Uterus (tissue), 4 donors: Measurements from ENCODE around the gene CCDC70. TPM values are rescaled to one million over a fixed set of nuclear protein-coding genes. Genes with fewer than 3 reads are reported as not detected.

Experiments used
- DNase-seq, 2 donors: peaks; one replicate each; pipeline ENCODE4 v3.0.0-alpha.2; 2019 to 2020
- H3K27ac ChIP-seq, 2 donors: fragments of 200-600 bp; sonication (generic); 1 replicate in 1 of 2; 2 replicates in 1 of 2; pipeline ENCODE4 v1.5.1; 2016 to 2018
- H3K27me3 ChIP-seq, 2 donors: fragments of 200-600 bp; sonication (generic); one replicate each; pipeline ENCODE4 v1.5.1; 2018 to 2019; ENCODE audit warnings: control low read depth in 1 of 2
- H3K36me3 ChIP-seq, 2 donors: fragments of 200-600 bp; sonication (generic); one replicate each; pipeline ENCODE4 v1.5.1; 2019; ENCODE audit warnings: control low read depth in 1 of 2
- H3K4me1 ChIP-seq, 2 donors: fragments of 200-600 bp; sonication (generic); one replicate each; pipeline ENCODE4 v1.5.1; 2018 to 2019; ENCODE audit warnings: control low read depth in 1 of 2
- H3K4me3 ChIP-seq, 2 donors: fragments of 200-600 bp; sonication (generic); 1 replicate in 1 of 2; 2 replicates in 1 of 2; pipeline ENCODE4 v1.5.1; 2018 to 2019; ENCODE audit warnings: mild to moderate bottlenecking in 1 of 2
- H3K9me3 ChIP-seq, 2 donors: fragments of 200-600 bp; sonication (generic); one replicate each; pipeline ENCODE4 v1.5.1; 2019; ENCODE audit warnings: control low read depth in 1 of 2
- POLR2A ChIP-seq, 2 donors: fragments of 450-650 bp; IDR thresholded peaks; one replicate each; pipeline ENCODE4 v1.6.1; 2016; ENCODE audit warnings: antibody characterized with exemption in 2 of 2, mild to moderate bottlenecking in 1 of 2, moderate library complexity in 1 of 2
- intact Hi-C: fragments of 100-400 bp; cut with DNase I; formaldehyde crosslinking; loops from one replicate; pipeline ENCODE4 v1.15.1; 2023; ENCODE audit warnings: low total_unique reads
- total RNA-seq, 4 donors: library from RNA; depleted of rRNA in 3 of 4; stranded (reverse); fragments of >200 nt in 3 of 4; gene quantifications; one replicate each; pipeline versions ENCODE4 v1.1.0 to v1.2.4, GENCODE V29; 2014 to 2023
- TF ChIP-seq, protein P1 (sequence below), 4 experiments: fragments of 200-600 bp in 2 of 4; fragments of 450-650 bp in 2 of 4; sonication (generic) in 2 of 4; IDR thresholded peaks; one replicate each; pipeline ENCODE4 v1.5.1; 2016 to 2019; ENCODE audit warnings: antibody characterized with exemption in 4 of 4, mild to moderate bottlenecking in 2 of 4, moderate library complexity in 1 of 4
- donor health status: DM: yes; HTN: yes; CAD: no.

The CCDC70 gene
- total RNA-seq, 4 donors from 2014 or later = not detected

DNA sequence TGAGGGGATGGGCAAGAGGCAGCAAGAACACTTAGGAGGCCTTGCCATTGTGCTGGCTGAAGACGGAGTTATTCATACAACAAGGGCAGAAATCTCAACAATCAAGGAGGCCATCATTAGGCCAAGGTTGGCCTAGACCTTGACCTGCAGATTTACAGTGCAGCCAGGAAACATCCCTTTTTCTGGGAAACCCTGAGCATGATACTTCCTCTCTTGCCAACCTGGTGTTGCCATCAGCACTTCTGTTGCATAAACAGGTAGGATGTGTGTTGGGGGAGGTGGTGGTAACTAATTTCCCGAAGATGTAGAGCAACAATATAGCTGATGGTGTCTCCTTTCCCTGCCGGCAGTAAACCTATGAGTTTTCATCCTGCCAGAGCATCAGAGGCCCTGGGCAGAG, 24.8 kb upstream of the CCDC70 start:
- H3K27ac ChIP-seq = no peak overlapping the region
- TF ChIP-seq POLR2A (IDR thresholded peaks at IDR 0.05) = no peak
- TF ChIP-seq, protein P1, sequence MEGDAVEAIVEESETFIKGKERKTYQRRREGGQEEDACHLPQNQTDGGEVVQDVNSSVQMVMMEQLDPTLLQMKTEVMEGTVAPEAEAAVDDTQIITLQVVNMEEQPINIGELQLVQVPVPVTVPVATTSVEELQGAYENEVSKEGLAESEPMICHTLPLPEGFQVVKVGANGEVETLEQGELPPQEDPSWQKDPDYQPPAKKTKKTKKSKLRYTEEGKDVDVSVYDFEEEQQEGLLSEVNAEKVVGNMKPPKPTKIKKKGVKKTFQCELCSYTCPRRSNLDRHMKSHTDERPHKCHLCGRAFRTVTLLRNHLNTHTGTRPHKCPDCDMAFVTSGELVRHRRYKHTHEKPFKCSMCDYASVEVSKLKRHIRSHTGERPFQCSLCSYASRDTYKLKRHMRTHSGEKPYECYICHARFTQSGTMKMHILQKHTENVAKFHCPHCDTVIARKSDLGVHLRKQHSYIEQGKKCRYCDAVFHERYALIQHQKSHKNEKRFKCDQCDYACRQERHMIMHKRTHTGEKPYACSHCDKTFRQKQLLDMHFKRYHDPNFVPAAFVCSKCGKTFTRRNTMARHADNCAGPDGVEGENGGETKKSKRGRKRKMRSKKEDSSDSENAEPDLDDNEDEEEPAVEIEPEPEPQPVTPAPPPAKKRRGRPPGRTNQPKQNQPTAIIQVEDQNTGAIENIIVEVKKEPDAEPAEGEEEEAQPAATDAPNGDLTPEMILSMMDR (IDR thresholded peaks at IDR 0.05) = no peak
- intact Hi-C loops = no loop called here
- H3K4me3 ChIP-seq = no peak overlapping the region
- H3K27me3 ChIP-seq = no peaks in the 10 kb centered on the region
- H3K4me1 ChIP-seq = no peaks in the 10 kb centered on the region
- DNase-seq = no peak
- H3K36me3 ChIP-seq = no peaks in the 10 kb centered on the region
- no peaks in the 10 kb centered on the region for H3K9me3 ChIP-seq

DNA sequence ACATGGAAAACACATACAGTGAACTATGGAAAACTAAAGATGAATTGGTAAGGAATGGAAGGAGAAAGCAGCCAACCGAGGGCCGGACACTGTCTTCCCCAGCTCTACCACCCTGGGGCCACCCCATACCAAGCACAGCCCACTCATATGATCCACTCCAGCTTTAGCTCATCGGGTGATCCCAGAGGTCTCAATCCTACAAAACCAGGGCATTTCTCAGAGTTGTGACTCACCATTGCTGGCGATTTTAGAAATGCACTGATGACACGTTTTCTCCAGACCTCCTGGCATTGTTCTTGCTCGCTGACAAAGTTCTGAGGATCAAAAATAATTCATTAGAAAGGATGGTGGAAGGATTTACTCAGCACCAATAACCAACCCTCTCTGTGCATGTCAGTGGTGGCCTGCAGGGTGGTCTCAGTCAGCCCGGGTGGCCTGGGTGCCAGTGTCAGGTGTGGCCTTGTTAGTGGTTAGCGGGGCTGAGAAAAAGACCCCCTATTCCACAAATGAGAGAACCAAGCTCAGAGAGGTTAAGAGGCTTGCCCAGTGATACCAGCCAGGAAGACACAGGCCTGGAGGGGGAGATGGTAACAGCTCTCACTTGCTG, 23.4 kb upstream of the CCDC70 start:
- no peak for TF ChIP-seq POLR2A (IDR thresholded peaks at IDR 0.05)
- TF ChIP-seq, protein P1 (IDR thresholded peaks at IDR 0.05) = no peak
- Histone ChIP-seq H3K4me1 (no peaks in the 10 kb centered on the region), H3K27ac (no peak overlapping the region), H3K27me3 (no peaks in the 10 kb centered on the region), H3K9me3 (no peaks in the 10 kb centered on the region), H3K36me3 (no peaks in the 10 kb centered on the region), H3K4me3 (no peak overlapping the region)
- no peak for DNase-seq
- intact Hi-C loops = no loop called here

DNA sequence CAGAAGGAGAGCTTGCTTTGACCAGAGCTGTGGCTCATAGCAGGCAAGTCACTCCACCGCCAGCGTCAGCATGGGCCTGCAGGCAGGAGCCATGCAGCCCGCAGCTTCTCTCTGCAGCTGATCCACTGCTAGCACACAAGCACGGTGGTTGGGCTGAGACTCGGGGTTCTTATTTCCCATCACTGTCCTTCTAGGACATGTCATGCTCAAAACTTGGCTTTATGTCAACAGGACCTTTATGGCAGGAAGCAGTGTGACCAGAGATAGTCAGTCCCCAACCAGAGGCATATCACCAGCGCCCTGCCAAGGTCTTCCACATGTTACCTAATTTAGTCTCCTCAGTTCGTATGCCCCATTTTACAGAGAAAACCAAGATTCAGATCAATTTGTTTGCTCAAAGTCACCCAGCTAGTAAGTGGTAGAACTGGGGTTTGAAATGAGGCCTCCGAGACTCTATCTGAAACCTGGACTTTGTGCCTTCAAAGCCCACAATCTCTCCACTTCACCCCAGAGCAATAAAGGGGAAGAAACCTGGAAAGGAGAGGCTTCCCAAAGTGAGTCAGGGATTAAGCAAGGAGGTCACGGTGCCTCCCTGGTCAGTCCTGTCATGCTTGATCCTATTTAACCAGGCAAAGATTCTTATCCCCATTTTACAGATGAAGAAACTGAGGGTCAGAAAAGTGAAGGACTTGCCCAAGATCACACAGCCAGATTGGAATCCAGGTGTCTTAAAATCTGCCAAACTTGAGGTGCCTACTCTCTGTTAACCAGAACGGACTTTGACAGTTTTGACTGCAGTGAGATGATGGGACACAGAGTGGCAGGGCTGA, 21.8 kb upstream of the CCDC70 start:
- no peak for DNase-seq
- H3K36me3 ChIP-seq = no peaks in the 10 kb centered on the region
- intact Hi-C loops = no loop called here
- TF ChIP-seq POLR2A (IDR thresholded peaks at IDR 0.05) = no peak
- TF ChIP-seq, protein P1 (IDR thresholded peaks at IDR 0.05) = no peak
- no peaks in the 10 kb centered on the region for H3K4me1 ChIP-seq
- H3K27ac ChIP-seq = no peak overlapping the region
- H3K9me3 ChIP-seq = no peaks in the 10 kb centered on the region
- H3K27me3 ChIP-seq = no peaks in the 10 kb centered on the region
- no peak overlapping the region for H3K4me3 ChIP-seq

DNA sequence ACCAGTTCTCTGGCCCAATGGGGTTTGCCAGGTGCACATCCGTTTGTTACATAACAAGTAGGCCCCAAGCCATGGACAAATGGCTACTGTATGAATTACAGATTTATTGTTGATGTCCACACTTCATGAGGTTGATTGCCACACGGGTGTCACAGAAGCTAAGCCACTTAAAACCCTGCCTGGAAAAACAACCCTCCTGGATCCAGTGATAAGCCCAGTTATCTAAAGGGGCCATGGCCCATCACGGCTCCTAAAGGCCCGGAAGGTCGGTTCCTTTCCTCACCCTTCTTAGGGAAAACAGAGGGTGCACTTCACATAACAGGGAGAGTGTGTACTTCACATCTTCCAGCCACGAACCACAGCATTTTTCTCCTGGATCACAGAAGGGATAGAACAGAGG, 20.9 kb upstream of the CCDC70 start:
- H3K27ac ChIP-seq = no peak overlapping the region
- no peak for TF ChIP-seq POLR2A (IDR thresholded peaks at IDR 0.05)
- TF ChIP-seq, protein P1 (IDR thresholded peaks at IDR 0.05) = no peak
- intact Hi-C loops = no loop called here
- no peak for DNase-seq
- H3K9me3 ChIP-seq = no peaks in the 10 kb centered on the region
- no peak overlapping the region for H3K4me3 ChIP-seq
- H3K4me1 ChIP-seq = no peaks in the 10 kb centered on the region
- H3K36me3 ChIP-seq = no peaks in the 10 kb centered on the region
- H3K27me3 ChIP-seq = no peaks in the 10 kb centered on the region

DNA sequence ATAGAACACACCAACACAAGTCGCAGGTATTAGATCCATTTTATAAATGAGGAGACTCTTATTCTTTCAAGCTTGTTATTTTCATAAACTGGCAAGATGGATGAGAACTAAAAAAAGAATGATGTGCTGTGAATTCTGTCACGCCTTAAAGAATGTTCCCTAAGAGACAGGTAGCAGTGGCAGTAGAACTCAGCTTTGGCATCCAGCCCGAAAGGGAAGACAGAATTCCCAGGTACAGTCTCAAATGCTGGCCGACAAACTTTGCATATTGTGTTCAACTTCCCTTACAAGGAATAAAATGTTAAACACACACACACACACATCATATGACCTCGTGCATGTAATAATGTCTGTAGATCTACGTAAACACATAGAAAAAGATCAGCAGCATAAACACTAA, 20.0 kb upstream of the CCDC70 start:
- no peaks in the 10 kb centered on the region for H3K36me3 ChIP-seq
- H3K27ac ChIP-seq = no peak overlapping the region
- H3K27me3 ChIP-seq = no peaks in the 10 kb centered on the region
- H3K4me1 ChIP-seq = no peaks in the 10 kb centered on the region
- intact Hi-C loops = no loop called here
- H3K4me3 ChIP-seq = no peak overlapping the region
- DNase-seq = no peak
- TF ChIP-seq, protein P1 (IDR thresholded peaks at IDR 0.05) = no peak
- TF ChIP-seq POLR2A (IDR thresholded peaks at IDR 0.05) = no peak
- H3K9me3 ChIP-seq = no peaks in the 10 kb centered on the region
